GM19351 (cell line): ENCODE measurements around the gene EPC1.

Source experiments
- ATAC-seq: cut with Tn5 transposase; IDR thresholded peaks from one replicate; pipeline ENCODE4 v1.9.1; 2021; ENCODE audit warnings: mild to moderate bottlenecking, moderate library complexity; ENCODE audit not compliant: unreplicated experiment

Gene EPC1

GRCh38 chr10:32298075-32298812, 48.7 kb downstream of the EPC1 start:
- ATAC-seq = no peak

- no peak for ATAC-seq
Measured at GRCh38 chr10:32295027-32295426, 51.9 kb downstream of the EPC1 start.

GRCh38 chr10:32293581-32293980, 53.4 kb downstream of the EPC1 start:
- ATAC-seq = no peak

- no peak for ATAC-seq
Measured at GRCh38 chr10:32279795-32280194, 67.2 kb downstream of the EPC1 start.

- no peak for ATAC-seq
Measured at GRCh38 chr10:32273336-32273735, 73.6 kb downstream of the EPC1 start.

GRCh38 chr10:32271617-32272016, 75.3 kb downstream of the EPC1 start:
- ATAC-seq = no peak

GRCh38 chr10:32269343-32270100, 77.4 kb downstream of the EPC1 start:
- ATAC-seq = no peak

- no peak for ATAC-seq
Measured at GRCh38 chr10:32268788-32269187, 78.2 kb downstream of the EPC1 start.

- no peak for ATAC-seq
Measured at GRCh38 chr10:32266979-32267378, 80.0 kb downstream of the EPC1 start.

- no peak for ATAC-seq
Measured at GRCh38 chr10:32266566-32266965, 80.4 kb downstream of the EPC1 start.

- ATAC-seq = no peak
Measured at GRCh38 chr10:32265756-32266155, 81.2 kb downstream of the EPC1 start.

GRCh38 chr10:32263300-32263699, 83.7 kb downstream of the EPC1 start:
- no peak for ATAC-seq

- ATAC-seq = no peak
Measured at GRCh38 chr10:32259551-32259950, 87.4 kb downstream of the EPC1 start.

GRCh38 chr10:32256613-32257437, 90.1 kb downstream of the EPC1 start:
- ATAC-seq = peak; percentile 82

- no peak for ATAC-seq
Measured at GRCh38 chr10:32253821-32254220, 93.1 kb downstream of the EPC1 start.

- ATAC-seq = no peak
Measured at GRCh38 chr10:32253276-32253675, 93.7 kb downstream of the EPC1 start.

- ATAC-seq = peak; percentile 70
Measured at GRCh38 chr10:32250489-32250888, 96.5 kb downstream of the EPC1 start.

GRCh38 chr10:32246685-32247084, 100.3 kb downstream of the EPC1 start:
- no peak for ATAC-seq

GRCh38 chr10:32245760-32246159, 101.2 kb downstream of the EPC1 start:
- ATAC-seq = no peak

- ATAC-seq = no peak
Measured at GRCh38 chr10:32244421-32245207, 102.3 kb downstream of the EPC1 start.

- no peak for ATAC-seq
Measured at GRCh38 chr10:32244011-32244410, 102.9 kb downstream of the EPC1 start.
